Vagina (tissue), 2 donors: ENCODE data around the gene MELTF. TPM values are rescaled to one million over a fixed set of nuclear protein-coding genes. Genes with fewer than 3 reads are reported as not detected.

Source experiments
- DNase-seq, 2 donors: peaks; one replicate each; pipeline ENCODE4 v3.0.0-alpha.2; 2017; ENCODE audit errors: extremely low spot score in 2 of 2
- H3K27ac ChIP-seq: fragments of 200-600 bp; sonication (generic); one replicate; pipeline ENCODE4 v1.5.1; 2019
- H3K27me3 ChIP-seq: fragments of 200-600 bp; sonication (generic); one replicate; pipeline ENCODE4 v1.5.1; 2019
- H3K36me3 ChIP-seq, 2 donors: fragments of 200-600 bp; sonication (generic); one replicate each; pipeline ENCODE4 v1.5.1; 2017 to 2019
- H3K4me1 ChIP-seq: fragments of 200-600 bp; sonication (generic); one replicate; pipeline ENCODE4 v1.5.1; 2019
- H3K4me3 ChIP-seq, 2 donors: fragments of 200-600 bp; sonication (generic); 1 replicate in 1 of 2; 2 replicates in 1 of 2; pipeline ENCODE4 v1.5.1; 2016 to 2019
- H3K9me3 ChIP-seq: fragments of 200-600 bp; sonication (generic); one replicate; pipeline ENCODE4 v1.5.1; 2019
- CTCF ChIP-seq, 3 experiments: fragments of 450-650 bp in 2 of 3; fragments of 200-600 bp in 1 of 3; sonication (generic) in 1 of 3; IDR thresholded peaks; one replicate each; pipeline ENCODE4 v1.5.1; 2017 to 2019; ENCODE audit warnings: antibody characterized with exemption in 3 of 3, mild to moderate bottlenecking in 2 of 3, moderate library complexity in 2 of 3
- POLR2A ChIP-seq, 2 donors: fragments of 450-650 bp; IDR thresholded peaks; one replicate each; pipeline ENCODE4 v1.6.1; 2017; ENCODE audit warnings: antibody characterized with exemption in 2 of 2, mild to moderate bottlenecking in 2 of 2, moderate library complexity in 2 of 2
- POLR2AphosphoS5 ChIP-seq, 2 donors: sonication (generic); formaldehyde crosslinking; IDR thresholded peaks; one replicate each; pipeline ENCODE4 v1.9.0; 2017; ENCODE audit warnings: antibody characterized with exemption in 2 of 2, mild to moderate bottlenecking in 2 of 2, low read depth in 1 of 2; ENCODE audit not compliant: insufficient read depth in 1 of 2
- intact Hi-C: fragments of 100-400 bp; cut with DNase I; formaldehyde crosslinking; loops from one replicate; pipeline ENCODE4 v1.15.1; 2023
- total RNA-seq: library from RNA; depleted of rRNA; stranded (reverse); fragments of >200 nt; gene quantifications from one replicate; pipeline ENCODE4 v1.2.3, GENCODE V29; 2016

Gene MELTF
- total RNA-seq, 1 donor from 2014 or later: 23.6 TPM

GRCh38 chr3:196983186-196983585 lies 46.4 kb downstream of the MELTF start:
- Histone ChIP-seq H3K27me3 (no peaks in the 10 kb centered on the region), H3K36me3 (no peaks in the 10 kb centered on the region), H3K4me3 (no peak overlapping the region), H3K4me1 (no peaks in the 10 kb centered on the region), H3K9me3 (no peaks in the 10 kb centered on the region), H3K27ac (no peak overlapping the region)
- intact Hi-C loops: no loop called here
- TF ChIP-seq POLR2AphosphoS5 (IDR thresholded peaks at IDR 0.05; ENCODE audit: insufficient read depth in 1 of 2, low read depth in 1 of 2) (no peak), POLR2A (IDR thresholded peaks at IDR 0.05) (no peak), CTCF (IDR thresholded peaks at IDR 0.05) (no peak)
- no peak for DNase-seq

- intact Hi-C loops: no loop called here
- H3K27ac ChIP-seq: no peak overlapping the region
- no peak overlapping the region for H3K4me3 ChIP-seq
- H3K36me3 ChIP-seq: no peaks in the 10 kb centered on the region
- H3K27me3 ChIP-seq: no peaks in the 10 kb centered on the region
- DNase-seq: no peak
- no peaks in the 10 kb centered on the region for H3K9me3 ChIP-seq
- no peak for TF ChIP-seq POLR2A (IDR thresholded peaks at IDR 0.05)
- no peak for TF ChIP-seq CTCF (IDR thresholded peaks at IDR 0.05)
- TF ChIP-seq POLR2AphosphoS5 (IDR thresholded peaks at IDR 0.05; ENCODE audit: insufficient read depth in 1 of 2, low read depth in 1 of 2): no peak
- H3K4me1 ChIP-seq: no peaks in the 10 kb centered on the region
Observed at GRCh38 chr3:196981657-196982056, 48.0 kb downstream of the MELTF start.

- Histone ChIP-seq H3K4me1 (no peaks in the 10 kb centered on the region), H3K27ac (no peak overlapping the region), H3K9me3 (no peaks in the 10 kb centered on the region), H3K4me3 (no peak overlapping the region), H3K27me3 (no peaks in the 10 kb centered on the region), H3K36me3 (no peaks in the 10 kb centered on the region)
- TF ChIP-seq POLR2A (IDR thresholded peaks at IDR 0.05) (no peak), POLR2AphosphoS5 (IDR thresholded peaks at IDR 0.05; ENCODE audit: insufficient read depth in 1 of 2, low read depth in 1 of 2) (no peak), CTCF (IDR thresholded peaks at IDR 0.05) (no peak)
- DNase-seq: no peak
- intact Hi-C loops: no loop called here
Observed at GRCh38 chr3:196979545-196979944, 50.1 kb downstream of the MELTF start.

- H3K36me3 ChIP-seq: no peaks in the 10 kb centered on the region
- DNase-seq: no peak
- H3K4me1 ChIP-seq: no peaks in the 10 kb centered on the region
- TF ChIP-seq POLR2AphosphoS5 (IDR thresholded peaks at IDR 0.05; ENCODE audit: insufficient read depth in 1 of 2, low read depth in 1 of 2): no peak
- no peak for TF ChIP-seq CTCF (IDR thresholded peaks at IDR 0.05)
- no peak for TF ChIP-seq POLR2A (IDR thresholded peaks at IDR 0.05)
- no peaks in the 10 kb centered on the region for H3K9me3 ChIP-seq
- H3K27me3 ChIP-seq: no peaks in the 10 kb centered on the region
- intact Hi-C loops: no loop called here
- H3K27ac ChIP-seq: no peak overlapping the region
- H3K4me3 ChIP-seq: no peak overlapping the region
Observed at GRCh38 chr3:196976941-196977340, 52.7 kb downstream of the MELTF start.

GRCh38 chr3:196975349-196975748 lies 54.3 kb downstream of the MELTF start:
- no peaks in the 10 kb centered on the region for H3K9me3 ChIP-seq
- TF ChIP-seq POLR2A (IDR thresholded peaks at IDR 0.05) (no peak), POLR2AphosphoS5 (IDR thresholded peaks at IDR 0.05; ENCODE audit: insufficient read depth in 1 of 2, low read depth in 1 of 2) (no peak), CTCF (IDR thresholded peaks at IDR 0.05) (no peak)
- no peak overlapping the region for H3K4me3 ChIP-seq
- H3K36me3 ChIP-seq: no peaks in the 10 kb centered on the region
- intact Hi-C loops: no loop called here
- no peak for DNase-seq
- no peaks in the 10 kb centered on the region for H3K27me3 ChIP-seq
- H3K4me1 ChIP-seq: no peaks in the 10 kb centered on the region
- H3K27ac ChIP-seq: no peak overlapping the region
